GM12878 (cell line): ENCODE results near the gene TTC31. TPM values are rescaled to one million over a fixed set of nuclear protein-coding genes. Genes with fewer than 3 reads are reported as not detected.

Source experiments
- ATAC-seq: fragments of 200-7000 bp; cut with Tn5 transposase; 3 replicates; pipeline ENCODE4 v1.9.1; 2020; ENCODE audit warnings: mild to moderate bottlenecking, moderate library complexity
- BruUV-seq: library from RNA; stranded (reverse); fragments of 400-500 nt; replicated peaks from 2 replicates; lab custom pipeline; 2021; lab: Mats Ljungman, UMichigan
- CTCF ChIA-PET: fragments of 300-600 bp; sonication (Branson Sonifier 250); formaldehyde crosslinking; extraction: SDS; loops from one replicate; lab custom pipeline; 2021; ENCODE audit warnings: inconsistent platforms; lab: Yijun Ruan, JAX
- POLR2A ChIA-PET: fragments of 350-600 bp; formaldehyde crosslinking; extraction: SDS; loops from one replicate; lab custom pipeline; 2021; ENCODE audit warnings: inconsistent platforms; lab: Charles Lee
- RAD21 ChIA-PET: fragments of 300-600 bp; sonication (Branson Sonifier 250); formaldehyde crosslinking; loops from one replicate; lab custom pipeline; 2023; ENCODE audit warnings: antibody characterized with exemption; ENCODE audit not compliant: unreplicated experiment; lab: Charles Lee
- SMC1A ChIA-PET: fragments of 300-600 bp; sonication (Branson Sonifier 250); formaldehyde crosslinking; loops from one replicate; lab custom pipeline; 2023; ENCODE audit not compliant: unreplicated experiment, uncharacterized antibody; lab: Charles Lee
- DNase-seq: peaks from one replicate; pipeline ENCODE4 v3.0.0-alpha.2; 2011; ENCODE audit warnings: low read depth, low spot score
- FAIRE-seq: peaks from 3 replicates; lab custom pipeline; 2011; peaks lifted over from hg19 to GRCh38; lab: Jason Lieb, UNC
- H2AFZ ChIP-seq: 2 replicates; pipeline ENCODE4 v1.6.0; 2011; ENCODE audit warnings: low read depth, low read length, control low read depth; ENCODE audit not compliant: control insufficient read depth
- H3K27ac ChIP-seq: 2 replicates; pipeline ENCODE4 v1.5.1; 2011; ENCODE audit warnings: control low read depth; ENCODE audit not compliant: control insufficient read depth, insufficient read depth
- H3K27me3 ChIP-seq, 2 experiments: replicated peaks in 1 of 2; 2 replicates each; pipeline versions ENCODE4 v1.6.0 to v1.6.1; 2011; ENCODE audit warnings: low read length in 1 of 2; ENCODE audit not compliant: control insufficient read depth in 2 of 2, insufficient read depth in 2 of 2
- H3K36me3 ChIP-seq, 2 experiments: 2 replicates each; pipeline ENCODE4 v1.5.1; 2011; ENCODE audit warnings: low read length in 1 of 2; ENCODE audit not compliant: control insufficient read depth in 2 of 2, insufficient read depth in 2 of 2
- H3K4me1 ChIP-seq: 2 replicates; pipeline ENCODE4 v1.6.1; 2011; ENCODE audit warnings: mild to moderate bottlenecking, low read length, moderate library complexity, mixed read lengths; ENCODE audit not compliant: control insufficient read depth, insufficient read depth
- H3K4me2 ChIP-seq: 2 replicates; pipeline ENCODE4 v1.6.0; 2011; ENCODE audit warnings: control low read depth; ENCODE audit not compliant: control insufficient read depth, insufficient read depth
- H3K4me3 ChIP-seq: fragments of 200-600 bp; sonication (generic); 2 replicates; pipeline ENCODE4 v1.5.1; 2016
- H3K79me2 ChIP-seq: 2 replicates; pipeline ENCODE4 v1.6.0; 2011; ENCODE audit warnings: low read length; ENCODE audit not compliant: control insufficient read depth, insufficient read depth
- H3K9ac ChIP-seq: 2 replicates; pipeline ENCODE4 v1.8.0; 2011; ENCODE audit warnings: low read length, control low read depth, mixed read lengths; ENCODE audit not compliant: control insufficient read depth, insufficient read depth
- H3K9me3 ChIP-seq: replicated peaks from 3 replicates; pipeline ENCODE4 v1.5.1; 2011; ENCODE audit warnings: mild to moderate bottlenecking, low read length; ENCODE audit not compliant: control insufficient read depth, insufficient read depth
- H4K20me1 ChIP-seq: 2 replicates; pipeline ENCODE4 v1.6.0; 2011; ENCODE audit not compliant: control insufficient read depth, insufficient read depth
- ASH2L ChIP-seq: fragments of 300-600, 200-600 bp; sonication (generic); IDR thresholded peaks from 2 replicates; pipeline ENCODE4 v1.6.1; 2017; ENCODE audit warnings: low read depth, mild to moderate bottlenecking, borderline replicate concordance
- GABPA ChIP-seq: IDR thresholded peaks from 2 replicates; pipeline ENCODE4 v1.6.1; 2014; ENCODE audit warnings: antibody characterized with exemption, low read depth, mild to moderate bottlenecking, inconsistent platforms
- JUNB ChIP-seq: IDR thresholded peaks from 2 replicates; pipeline ENCODE4 v1.6.1; 2016; ENCODE audit warnings: antibody characterized with exemption, mild to moderate bottlenecking
- POLR2AphosphoS2 ChIP-seq: IDR thresholded peaks from 2 replicates; pipeline ENCODE4 v1.6.1; 2011; ENCODE audit warnings: low read depth, mild to moderate bottlenecking, low read length, improper control_type of control experiment, moderate library complexity
- RB1 ChIP-seq: fragments of 450-650 bp; formaldehyde crosslinking; IDR thresholded peaks from 2 replicates; pipeline ENCODE4 v1.6.1; 2017; ENCODE audit warnings: mild to moderate bottlenecking, borderline replicate concordance
- SREBF2 ChIP-seq: IDR thresholded peaks from 2 replicates; pipeline ENCODE4 v1.6.1; 2012; ENCODE audit warnings: mild to moderate bottlenecking, low read length
- SUPT20H ChIP-seq: IDR thresholded peaks from 2 replicates; pipeline ENCODE4 v1.6.1; 2011; ENCODE audit warnings: low read depth, mild to moderate bottlenecking, low read length, moderate library complexity, borderline replicate concordance; ENCODE audit not compliant: control insufficient read depth
- WRNIP1 ChIP-seq: IDR thresholded peaks from 2 replicates; pipeline ENCODE4 v1.6.1; 2011; ENCODE audit warnings: low read depth, low read length, improper control_type of control experiment, borderline replicate concordance
- ZBTB40 ChIP-seq: fragments of 450-650 bp; IDR thresholded peaks from 2 replicates; pipeline ENCODE4 v1.6.1; 2016; ENCODE audit warnings: mild to moderate bottlenecking, moderate library complexity, borderline replicate concordance
- ZNF274 ChIP-seq: IDR thresholded peaks from one replicate; pipeline ENCODE4 v1.8.0; 2011; ENCODE audit not compliant: insufficient read length, insufficient read depth
- WGBS: methylation state at CpG from one replicate; pipeline ENCODE4 v1.1.6; 2016; ENCODE audit warnings: low lambda C conversion rate; ENCODE audit not compliant: insufficient replicate concordance, insufficient coverage; ENCODE audit errors: missing lambda C conversion rate; 5-methylcytosine and 5-hydroxymethylcytosine counted together
- in situ Hi-C: fragments of 300-500 bp; cut with MboI; formaldehyde crosslinking; loops from 9 replicates; pipeline ENCODE4 v1.14.3; 2018; ENCODE audit warnings: mixed read lengths
- intact Hi-C: fragments of 100-400 bp; cut with micrococcal nuclease; formaldehyde crosslinking; loops from one replicate; pipeline ENCODE4 v1.14.2; 2022; ENCODE audit not compliant: unreplicated experiment
- polyA plus RNA-seq, 11 experiments: library from polyadenylated mRNA; depleted of rRNA in 4 of 11; unstranded in 6 of 11; stranded (reverse) in 5 of 11; fragments of >200 nt; fragmentation: Nextera tagmentation in 4 of 11; fragmentation: Illumina TruSeq in 1 of 11; extraction: Ambion mirVana in 4 of 11; extraction: Trizol in 1 of 11; gene quantifications; 1 replicate in 1 of 11; 2 replicates in 10 of 11; pipeline versions ENCODE4 v1.2.1 to v1.2.3, GENCODE V29; 2011 to 2016; ENCODE audit warnings: inconsistent platforms in 2 of 11, missing spikeins in 2 of 11, low read depth in 1 of 11
- total RNA-seq, 4 experiments: library from RNA; depleted of rRNA in 3 of 4; stranded (reverse); fragments of >200 nt in 3 of 4; fragmentation: Illumina TruSeq in 1 of 4; extraction: Trizol in 1 of 4; gene quantifications; 2 replicates each; pipeline versions ENCODE4 v1.2.1 to v1.2.3, GENCODE V29; 2013 to 2021

TTC31 gene
- total and polyA plus RNA-seq, 10 of the 15 experiments (the other 5 are each of a cell fraction or from before 2014, with no cell fraction given) = 6.5 to 34.9 (median 25.9) TPM

GRCh38 chr2:74538881-74539339, 56.0 kb downstream of the TTC31 start (continued):
- TF ChIP-seq ASH2L = no peak
- no peak for TF ChIP-seq GABPA
- TF ChIP-seq ZBTB40 = no peak
- peak; percentile 67 for TF ChIP-seq JUNB

GRCh38 chr2:74540291-74540690, 57.4 kb downstream of the TTC31 start:
- ChIA-PET POLR2A (interaction anchor here (0.6 to 2.5 kb wide), 4 partner anchors 10 to 27 kb away, joined by 3 to 19 read pairs (median 7); partner anchors contain the start of genes AUP1 and HTRA2), SMC1A (interaction anchor here (0.9 to 4.0 kb wide), 5 partner anchors 10 to 45 kb away, joined by 3 to 40 read pairs (median 13); partner anchors contain the start of genes AUP1 and HTRA2), CTCF (interaction anchor here (1.3 to 14.3 kb wide), 5 partner anchors 10 to 49 kb away, joined by 3 to 96 read pairs (median 9); partner anchors contain the start of genes AUP1, DQX1 and HTRA2), RAD21 (interaction anchor here (1.9 to 3.8 kb wide), 2 partner anchors 27 to 45 kb away, joined by 7 to 30 read pairs; no protein-coding TSS in a partner anchor)
- Histone ChIP-seq H3K4me3 (no peak overlapping the region), H4K20me1 (no peaks in the 10 kb centered on the region), H3K9ac (no peak overlapping the region), H3K4me2 (no peak overlapping the region), H3K27ac (no peak overlapping the region), H3K27me3 (no peaks in the 10 kb centered on the region), H3K79me2 (peaks cover under 1% of the 10 kb centered on the region; the same call in 1 of the 2 replicates), H3K9me3 (no peaks in the 10 kb centered on the region), H3K36me3 (no peaks in the 10 kb centered on the region; a peak in 3 of 4 replicates), H3K4me1 (peaks cover 15% of the 10 kb centered on the region), H2AFZ (no peak overlapping the region)
- intact Hi-C loops = no loop called here
- ATAC-seq (no peak), FAIRE-seq (no peak), DNase-seq (no peak)
- in situ Hi-C loops = no loop called here
- TF ChIP-seq RB1 = no peak
- no peak for TF ChIP-seq ZNF274
- TF ChIP-seq SUPT20H = no peak
- TF ChIP-seq WRNIP1 = no peak
- TF ChIP-seq SREBF2 = no peak
- no peak for TF ChIP-seq POLR2AphosphoS2
- WGBS = 98% methylated on average over 5 of the region's 5 CpGs
- BruUV-seq = no TSS peak
